NCI-H146 treated with DMSO at 0.1 percent for 48 hours (cell line): ENCODE data around the gene ACTR3C.

Source experiments
- DNase-seq: peaks from one replicate; lab custom pipeline; 2025; ENCODE audit not compliant: unreplicated experiment; lab: John Stamatoyannopoulos, UW

Gene ACTR3C

DNA sequence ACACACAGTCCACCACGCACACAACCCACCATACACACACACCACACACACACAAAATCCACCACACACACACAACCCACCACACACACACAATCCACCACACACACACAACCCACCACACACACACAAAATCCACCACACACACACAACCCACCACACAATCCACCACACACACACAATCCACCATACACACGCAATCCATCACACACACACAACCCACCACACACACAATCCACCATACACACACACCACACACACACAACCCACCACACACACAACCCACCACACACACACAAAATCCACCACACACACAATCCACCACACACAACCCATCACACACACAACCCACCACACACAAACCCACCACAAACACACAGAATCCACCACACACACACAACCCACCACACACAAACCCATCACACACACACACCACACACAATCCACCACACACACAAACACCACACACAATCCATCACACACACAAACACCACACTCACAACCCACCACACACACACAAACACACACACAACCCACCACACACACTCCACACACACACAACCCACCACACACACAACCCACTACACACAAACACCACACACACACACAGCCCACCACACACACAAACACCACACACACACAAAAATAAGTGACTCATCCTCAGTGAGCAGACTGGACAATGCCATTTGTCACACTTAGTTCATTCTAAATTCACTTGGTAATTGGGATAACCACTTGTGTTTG lies 36.4 kb upstream of the ACTR3C start:
- no peak for DNase-seq

- no peak for DNase-seq
Measured at GRCh38 chr7:150358988-150359621, 35.8 kb upstream of the ACTR3C start.

DNA sequence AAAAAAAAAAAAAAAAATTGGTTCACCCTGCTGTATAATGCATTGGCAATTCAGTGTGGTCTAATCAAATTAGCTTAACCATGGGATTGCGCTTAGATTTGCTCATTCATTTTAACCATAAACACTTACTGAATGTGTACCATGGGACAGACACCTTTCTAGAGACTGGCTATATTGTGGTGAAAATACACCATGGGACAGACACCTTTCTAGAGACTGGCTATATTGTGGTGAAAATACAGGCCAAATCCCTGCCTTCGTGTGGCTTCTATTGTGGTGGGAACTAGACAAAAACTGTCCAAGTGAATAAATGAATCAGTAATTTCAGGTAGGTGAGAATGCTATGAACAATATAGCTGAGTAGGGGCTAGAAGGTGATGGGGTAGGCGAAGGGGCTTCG lies 35.1 kb upstream of the ACTR3C start:
- DNase-seq: no peak

DNA sequence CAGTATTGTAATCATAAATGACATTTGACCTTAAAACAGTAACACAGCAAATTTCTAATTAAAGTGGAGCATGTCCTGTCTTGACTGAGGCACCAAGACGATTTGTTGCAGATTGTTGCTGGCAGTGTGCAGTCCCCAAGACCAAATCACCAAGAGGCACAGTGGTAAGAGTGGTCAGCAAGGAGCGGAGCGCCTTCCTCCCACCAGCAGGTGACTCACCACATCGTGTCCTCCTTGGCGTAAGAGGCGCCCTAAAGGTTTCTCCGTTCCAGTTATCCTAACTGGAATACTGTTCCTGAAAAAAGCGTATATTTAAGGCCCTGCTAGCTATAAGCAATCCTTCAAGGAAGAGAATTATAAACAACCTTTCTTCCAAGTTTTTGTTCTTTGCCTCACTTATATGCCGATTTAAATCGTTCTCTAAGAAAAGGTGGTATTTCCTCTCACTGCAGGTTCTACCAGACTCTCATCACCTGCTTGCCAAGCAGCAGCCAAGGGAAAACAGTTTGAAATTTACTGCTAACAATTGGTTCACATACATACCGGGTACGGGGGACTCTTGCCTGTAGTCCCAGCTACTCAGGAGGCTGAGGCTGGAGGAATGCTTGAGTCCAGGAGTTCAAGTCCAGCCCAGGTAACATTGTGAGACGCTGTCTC lies 34.6 kb upstream of the ACTR3C start:
- no peak for DNase-seq

GRCh38 chr7:150357270-150357669 lies 33.9 kb upstream of the ACTR3C start:
- DNase-seq: no peak

GRCh38 chr7:150356265-150356897 lies 33.0 kb upstream of the ACTR3C start:
- no peak for DNase-seq

- no peak for DNase-seq
Measured at GRCh38 chr7:150355666-150356059, 32.3 kb upstream of the ACTR3C start.

DNA sequence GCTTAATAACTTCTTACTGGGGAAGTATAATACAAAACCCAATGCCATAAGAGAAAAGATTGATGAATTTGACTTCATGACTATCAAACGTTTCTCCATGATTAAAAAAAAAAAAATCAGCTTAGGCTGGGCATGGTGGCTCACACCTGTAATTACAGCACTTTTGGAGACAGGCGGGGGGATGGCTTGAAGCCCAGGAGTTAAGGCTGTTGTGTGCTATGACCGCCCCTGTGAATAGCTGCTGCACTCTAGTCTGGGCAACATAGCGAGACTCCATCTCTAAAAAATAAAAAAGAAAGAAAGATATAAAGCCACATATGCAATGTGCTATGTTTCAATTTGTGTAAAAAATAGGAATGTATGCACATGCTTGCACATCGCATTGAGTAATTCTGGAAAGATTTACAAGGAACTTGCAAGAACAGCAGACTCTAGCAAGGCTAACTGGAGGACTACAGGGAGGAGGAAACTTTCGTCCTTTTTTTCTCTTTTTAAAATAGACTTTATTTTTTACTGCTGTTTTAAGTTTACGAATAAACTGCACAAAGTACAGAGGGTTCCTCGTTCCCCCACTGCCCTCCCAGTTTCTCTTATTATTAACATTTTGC lies 28.3 kb upstream of the ACTR3C start:
- no peak for DNase-seq

DNA sequence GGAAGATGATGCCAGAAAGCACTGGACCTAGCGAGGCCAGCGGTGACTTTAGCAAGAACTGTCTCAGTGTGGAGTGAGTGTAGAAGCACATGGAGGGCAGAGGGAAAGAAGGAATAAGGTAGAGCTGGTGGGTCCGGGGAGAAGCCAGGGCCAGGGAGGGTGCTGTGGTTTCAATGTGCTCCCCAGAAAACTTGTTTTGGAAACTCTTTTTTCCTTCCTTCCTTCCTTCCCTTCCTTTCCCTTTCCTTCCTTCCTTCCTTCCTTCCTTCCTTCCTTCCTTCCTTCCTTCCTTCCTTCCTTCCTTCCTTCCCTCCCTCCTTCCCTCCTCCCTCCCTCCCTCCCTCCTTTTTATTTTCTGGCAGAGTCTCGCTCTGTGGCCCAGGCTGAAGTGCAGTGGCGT lies 23.6 kb upstream of the ACTR3C start:
- DNase-seq: no peak

DNA sequence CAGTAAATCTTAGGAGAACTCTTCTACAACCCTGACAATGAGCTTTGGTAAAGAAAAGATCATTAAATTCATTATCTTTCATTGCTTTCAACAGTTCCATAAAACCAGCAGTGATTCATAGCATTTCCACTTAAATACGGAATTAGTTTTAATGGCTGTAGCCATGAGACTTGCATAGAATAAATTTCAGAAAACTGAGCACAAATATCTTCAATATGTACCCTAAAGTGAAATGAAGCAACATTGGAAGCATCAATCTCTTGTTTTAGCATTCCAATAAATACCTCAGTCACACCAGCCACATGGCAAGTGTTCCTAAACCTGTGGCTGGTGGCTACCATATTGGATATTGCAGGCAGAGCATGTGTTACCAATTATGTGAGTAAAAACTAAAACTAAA lies 21.7 kb upstream of the ACTR3C start:
- DNase-seq: no peak

DNA sequence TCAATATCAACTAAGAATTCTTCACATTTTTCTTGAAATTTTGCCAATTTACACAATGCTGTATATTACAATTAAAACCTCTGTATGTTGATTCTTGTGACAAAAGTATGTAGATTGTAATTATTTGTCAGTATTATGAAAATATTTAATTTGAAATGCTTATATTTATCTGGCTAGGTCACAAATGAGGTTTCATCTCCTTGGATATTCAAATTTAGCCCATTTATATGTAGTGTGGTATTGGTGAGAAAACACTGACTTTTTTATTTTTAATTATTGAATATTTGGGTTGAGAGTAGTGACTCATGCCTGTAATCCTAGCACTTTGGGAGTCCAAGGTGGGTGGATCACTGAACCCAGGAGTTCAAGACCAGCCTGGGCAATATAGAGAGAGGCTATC lies 21.0 kb upstream of the ACTR3C start:
- DNase-seq: no peak

DNA sequence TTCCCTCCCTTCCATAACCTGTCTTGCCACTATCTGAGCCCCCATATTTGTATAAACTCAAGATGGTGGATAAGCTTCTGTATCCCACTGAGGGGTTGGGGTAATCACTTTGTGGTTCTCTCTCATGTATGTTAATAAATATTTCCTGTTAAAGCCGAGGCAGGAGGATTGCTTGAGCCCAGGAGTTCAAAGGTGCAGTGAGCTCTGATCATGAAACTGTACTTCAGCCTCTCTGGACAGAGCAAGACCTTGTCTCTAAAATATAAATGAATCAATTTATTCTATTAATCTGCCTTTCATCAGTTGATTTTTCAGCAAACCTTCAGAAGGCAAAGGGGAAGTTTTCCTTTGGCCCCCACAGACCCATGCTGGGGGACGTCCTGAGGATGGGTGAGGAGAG lies 19.9 kb upstream of the ACTR3C start:
- DNase-seq: no peak

DNA sequence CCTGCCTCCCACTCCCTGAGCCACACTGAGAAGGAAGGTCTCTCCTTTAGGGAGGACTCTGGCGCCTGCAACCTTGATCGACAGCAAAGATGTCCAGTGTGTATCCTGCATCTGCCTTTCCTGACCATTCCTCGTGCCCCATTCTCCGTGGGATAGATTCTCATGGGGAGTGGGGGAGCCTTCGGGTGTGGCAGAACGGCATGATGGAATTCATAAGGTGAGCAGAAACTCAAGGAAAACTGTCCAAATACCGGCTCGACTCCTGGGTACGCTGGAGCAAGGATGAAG lies 18.7 kb upstream of the ACTR3C start:
- DNase-seq: no peak

DNA sequence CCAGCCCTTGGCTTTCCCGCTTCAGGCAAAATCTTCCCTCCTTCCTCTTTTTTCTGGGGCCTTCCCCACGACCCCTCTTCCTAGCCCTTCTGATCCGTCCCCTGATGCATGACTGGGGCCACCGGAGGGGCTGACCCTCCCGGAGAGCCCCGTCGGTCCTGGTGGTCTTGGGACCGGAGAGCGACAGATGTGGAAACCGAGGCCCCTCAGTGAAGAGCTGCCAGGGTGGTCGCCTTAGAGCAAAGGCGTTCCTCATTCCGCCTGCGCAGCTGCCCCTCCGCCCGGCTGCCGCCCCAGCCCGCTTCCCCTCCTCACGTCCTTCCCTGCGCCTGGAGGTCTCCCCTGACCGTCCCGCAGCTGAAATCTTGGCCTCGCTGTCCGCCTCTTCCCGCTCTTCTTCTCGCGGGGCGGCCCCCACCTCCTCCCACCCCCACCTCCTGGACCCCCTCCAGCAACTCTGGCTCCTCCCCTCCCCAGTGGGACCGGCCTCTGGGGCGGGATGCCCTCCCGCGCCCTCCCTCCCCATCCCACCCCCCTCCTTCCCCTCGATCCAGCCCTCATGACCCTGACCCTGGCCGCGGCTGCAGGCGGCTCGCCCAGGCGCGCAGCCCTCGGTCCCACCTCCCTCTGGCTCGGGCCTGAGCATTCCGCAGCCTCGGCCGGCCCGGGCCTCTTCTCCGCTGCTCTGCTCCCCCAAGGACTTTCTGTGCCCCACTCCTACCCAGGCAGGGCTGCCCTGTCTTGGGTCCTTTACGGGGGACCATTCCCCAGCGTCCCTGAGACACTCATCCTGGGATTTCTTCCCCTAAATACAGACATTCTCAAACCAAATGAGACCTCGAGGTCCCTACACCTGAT lies 18.1 kb upstream of the ACTR3C start, which contains the start of gene RARRES2:
Gene RARRES2, minus strand, starts transcription at position 367 of the 858 bp plus-strand sequence. CDS start 1,020 bp downstream, outside the sequence.
- DNase-seq: no peak

- no peak for DNase-seq
Measured at GRCh38 chr7:150340875-150341262, 17.5 kb upstream of the ACTR3C start.

GRCh38 chr7:150340024-150340749 lies 16.8 kb upstream of the ACTR3C start:
- DNase-seq: no peak

DNA sequence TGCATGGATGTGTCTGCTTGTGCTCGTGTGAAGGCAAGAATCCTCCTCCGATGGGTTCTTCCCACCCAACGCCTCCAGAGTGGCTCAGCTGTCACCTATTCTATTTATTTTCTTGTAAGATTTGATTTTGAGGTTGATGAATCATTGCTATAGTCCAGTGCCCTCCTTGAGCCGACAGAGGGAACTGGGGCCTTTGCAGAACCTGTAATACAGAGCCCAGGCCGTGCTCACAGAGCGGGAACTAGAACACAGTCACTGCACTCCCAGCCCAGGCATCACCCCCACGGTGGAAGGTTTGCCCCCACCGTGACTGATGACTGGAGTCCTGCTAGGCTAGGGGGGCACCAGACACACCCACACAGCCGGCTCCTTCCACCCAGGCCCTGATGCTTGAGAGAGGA lies 16.1 kb upstream of the ACTR3C start:
- no peak for DNase-seq

DNA sequence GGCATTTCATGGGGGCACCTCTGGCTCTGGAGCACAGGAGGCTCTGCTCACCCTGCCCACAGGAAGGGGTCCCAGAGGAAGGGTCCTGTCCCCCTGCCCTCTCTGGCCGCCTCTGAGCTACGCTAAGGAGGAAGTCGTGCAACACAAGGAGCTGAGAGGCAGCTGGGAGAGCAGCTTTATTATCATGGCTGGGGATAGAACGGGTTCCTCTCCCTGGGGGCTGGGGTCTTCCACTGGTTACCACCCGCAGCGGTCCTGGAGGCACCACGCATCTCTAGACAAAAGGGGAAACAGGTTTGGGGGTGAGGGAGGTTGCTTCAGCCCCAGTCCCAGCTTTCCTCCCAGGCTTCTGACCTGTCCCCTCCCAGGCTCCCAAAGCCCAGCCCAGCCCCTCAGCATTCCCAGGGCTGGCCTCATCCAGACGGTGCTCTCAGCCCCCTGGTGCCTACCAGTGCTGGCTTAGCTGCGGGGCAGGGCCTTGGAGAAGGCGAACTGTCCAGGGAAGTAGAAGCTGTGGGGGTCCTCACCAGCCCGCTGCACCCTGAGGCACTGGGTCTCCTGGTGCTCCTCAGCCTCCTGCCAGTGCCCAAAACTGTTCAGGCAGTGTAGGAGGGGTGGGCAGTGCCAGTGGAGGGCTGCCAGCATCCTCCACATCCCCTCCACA lies 15.0 kb upstream of the ACTR3C start:
- no peak for DNase-seq

DNA sequence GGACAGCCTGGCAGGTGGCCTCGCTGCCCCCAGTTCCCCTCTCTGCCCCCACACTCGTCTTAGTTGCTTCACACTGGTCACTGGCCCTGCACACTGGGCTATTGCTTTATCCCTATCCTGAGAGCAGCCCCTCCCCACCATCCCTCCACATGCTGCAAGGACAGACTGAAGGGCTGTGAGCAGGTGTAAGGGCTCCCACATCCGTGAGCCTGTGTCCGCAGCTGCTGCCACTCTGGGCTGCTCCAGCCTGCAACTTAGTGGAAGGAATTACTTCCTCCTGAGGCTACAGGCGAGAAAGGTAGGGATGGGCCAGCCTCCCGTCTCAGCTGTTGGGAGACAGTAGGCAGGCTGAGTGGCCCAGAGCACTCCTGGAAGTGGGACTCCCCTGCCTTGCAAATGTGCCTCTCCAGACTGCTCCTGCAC lies 14.3 kb upstream of the ACTR3C start:
- no peak for DNase-seq
